IMR-90 (cell line): Measurements from ENCODE around the gene SLC2A8.

Source experiments
- CHD1 ChIP-seq: IDR thresholded peaks from 2 replicates; pipeline ENCODE4 v1.6.1; 2012; ENCODE audit warnings: low read depth, low read length, improper control_type of control experiment
- ELK1 ChIP-seq: fragments of 150-350 bp; IDR thresholded peaks from 2 replicates; pipeline ENCODE4 v1.6.1; 2016; ENCODE audit warnings: low read depth, mild to moderate bottlenecking, low read length, moderate library complexity, borderline replicate concordance
- POLR2A ChIP-seq: IDR thresholded peaks from 2 replicates; pipeline ENCODE4 v1.6.1; 2012; ENCODE audit warnings: mild to moderate bottlenecking, low read depth, low read length
- RAD21 ChIP-seq: IDR thresholded peaks from 2 replicates; pipeline ENCODE4 v1.6.1; 2012; ENCODE audit warnings: low read length, improper control_type of control experiment
- RFX5 ChIP-seq: IDR thresholded peaks from 2 replicates; pipeline ENCODE4 v1.8.0; 2012; ENCODE audit warnings: low read depth, mild to moderate bottlenecking, low read length, moderate library complexity
- TF ChIP-seq, protein P1 (sequence below): conservative IDR thresholded peaks from 2 replicates; pipeline ENCODE4 v1.5.1; 2012; ENCODE audit warnings: mild to moderate bottlenecking, low read depth, low read length, improper control_type of control experiment
- TF ChIP-seq, protein P2 (sequence below): fragments of 150-350 bp; IDR thresholded peaks from 2 replicates; pipeline ENCODE4 v1.6.1; 2017; ENCODE audit warnings: mild to moderate bottlenecking, antibody characterized with exemption, low read length, low read depth

- TF ChIP-seq POLR2A (no peak), RFX5 (no peak), RAD21 (no peak), CHD1 (no peak), ELK1 (no peak)
- TF ChIP-seq, protein P1, sequence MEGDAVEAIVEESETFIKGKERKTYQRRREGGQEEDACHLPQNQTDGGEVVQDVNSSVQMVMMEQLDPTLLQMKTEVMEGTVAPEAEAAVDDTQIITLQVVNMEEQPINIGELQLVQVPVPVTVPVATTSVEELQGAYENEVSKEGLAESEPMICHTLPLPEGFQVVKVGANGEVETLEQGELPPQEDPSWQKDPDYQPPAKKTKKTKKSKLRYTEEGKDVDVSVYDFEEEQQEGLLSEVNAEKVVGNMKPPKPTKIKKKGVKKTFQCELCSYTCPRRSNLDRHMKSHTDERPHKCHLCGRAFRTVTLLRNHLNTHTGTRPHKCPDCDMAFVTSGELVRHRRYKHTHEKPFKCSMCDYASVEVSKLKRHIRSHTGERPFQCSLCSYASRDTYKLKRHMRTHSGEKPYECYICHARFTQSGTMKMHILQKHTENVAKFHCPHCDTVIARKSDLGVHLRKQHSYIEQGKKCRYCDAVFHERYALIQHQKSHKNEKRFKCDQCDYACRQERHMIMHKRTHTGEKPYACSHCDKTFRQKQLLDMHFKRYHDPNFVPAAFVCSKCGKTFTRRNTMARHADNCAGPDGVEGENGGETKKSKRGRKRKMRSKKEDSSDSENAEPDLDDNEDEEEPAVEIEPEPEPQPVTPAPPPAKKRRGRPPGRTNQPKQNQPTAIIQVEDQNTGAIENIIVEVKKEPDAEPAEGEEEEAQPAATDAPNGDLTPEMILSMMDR, result no peak
- TF ChIP-seq, protein P2, sequence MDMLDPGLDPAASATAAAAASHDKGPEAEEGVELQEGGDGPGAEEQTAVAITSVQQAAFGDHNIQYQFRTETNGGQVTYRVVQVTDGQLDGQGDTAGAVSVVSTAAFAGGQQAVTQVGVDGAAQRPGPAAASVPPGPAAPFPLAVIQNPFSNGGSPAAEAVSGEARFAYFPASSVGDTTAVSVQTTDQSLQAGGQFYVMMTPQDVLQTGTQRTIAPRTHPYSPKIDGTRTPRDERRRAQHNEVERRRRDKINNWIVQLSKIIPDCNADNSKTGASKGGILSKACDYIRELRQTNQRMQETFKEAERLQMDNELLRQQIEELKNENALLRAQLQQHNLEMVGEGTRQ, result no peak
These were observed 12.8 kb upstream of the SLC2A8 start for GRCh38 chr9:127384016-127384730.
